ENCODE results near the gene MYLK3.

Gene MYLK3

DNA sequence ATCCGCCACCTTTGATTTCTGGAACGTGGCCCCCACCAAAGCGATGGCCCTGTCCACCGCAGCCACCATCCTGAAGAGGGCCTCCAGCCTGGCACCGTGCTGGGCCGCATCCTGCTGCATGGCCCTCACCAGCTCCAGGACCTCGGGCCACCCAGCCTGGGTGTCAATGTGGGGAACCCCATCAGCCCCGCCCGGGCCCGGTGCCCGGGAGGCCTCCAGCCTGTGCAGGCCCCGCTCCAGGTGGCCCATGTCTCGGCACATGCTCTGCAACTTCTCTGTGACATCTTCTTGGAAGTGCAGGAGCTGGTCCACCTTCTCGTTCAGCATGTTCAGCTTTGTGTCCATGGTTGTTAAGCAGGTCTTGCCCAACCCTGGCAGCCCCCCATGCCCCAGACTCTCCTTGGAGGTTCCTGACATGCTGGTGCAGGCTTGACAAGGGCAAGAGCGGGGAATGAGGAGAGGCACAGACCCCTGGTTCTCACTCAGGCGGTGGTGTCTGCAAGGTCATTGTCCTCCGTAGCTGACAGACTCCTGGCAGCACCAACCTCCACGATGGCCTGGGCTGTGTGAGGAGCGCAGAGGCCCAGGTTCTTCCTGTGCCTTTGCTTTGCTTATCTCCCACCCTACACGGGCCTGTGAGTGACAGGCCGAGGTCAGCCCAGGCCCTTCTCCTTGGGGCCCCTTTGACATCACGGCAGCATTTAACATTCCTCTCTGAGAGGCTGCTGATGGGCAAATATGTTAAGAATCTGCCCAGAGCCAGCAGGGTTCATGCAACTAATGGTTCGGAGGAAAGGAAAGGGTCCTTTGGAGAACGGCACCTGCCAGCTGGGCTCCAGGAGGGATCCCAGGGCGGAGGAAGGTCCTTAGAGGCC lies at the start of gene MYLK3:
TSS of gene MYLK3 (minus strand) at position 568 of the 875 bp plus-strand sequence. CDS start at position 417, 151 bp downstream.
- H3K4me1 ChIP-seq (ENCODE audit: low read depth, poor library complexity, severe bottlenecking), result no peaks in the 10 kb centered on the region
- no peak within 1 kb of the TSS for H3K4me3 ChIP-seq (IDR thresholded peaks at IDR 0.05; ENCODE audit: insufficient read depth, low read depth, low read length)
- H3K79me2 ChIP-seq (ENCODE audit: insufficient read depth, low read depth), result no peaks in the 10 kb centered on the region
- TF ChIP-seq CTCF (conservative IDR thresholded peaks at IDR 0.05; ENCODE audit: low read depth, low read length), result no peak
- no peak within 1 kb of the TSS for H3K9ac ChIP-seq
- H2AFZ ChIP-seq (ENCODE audit: low read depth), result no peak within 1 kb of the TSS
- no peak within 1 kb of the TSS for H3K27ac ChIP-seq
- no peak within 1 kb of the TSS for H3K4me2 ChIP-seq
- no peaks in the 10 kb centered on the region for H3K27me3 ChIP-seq (ENCODE audit: insufficient read depth, low read depth)
- no peaks in the 10 kb centered on the region for H4K20me1 ChIP-seq (ENCODE audit: insufficient read depth)
- no peaks in the 10 kb centered on the region for H3K36me3 ChIP-seq (ENCODE audit: insufficient read depth)

- no peak for TF ChIP-seq CTCF (conservative IDR thresholded peaks at IDR 0.05; ENCODE audit: low read depth, low read length)
- H3K27ac ChIP-seq, result no peak overlapping the region
- no peak overlapping the region for H3K4me3 ChIP-seq (IDR thresholded peaks at IDR 0.05; ENCODE audit: insufficient read depth, low read depth, low read length)
- no peak overlapping the region for H2AFZ ChIP-seq (ENCODE audit: low read depth)
- H3K79me2 ChIP-seq (ENCODE audit: insufficient read depth, low read depth), result no peaks in the 10 kb centered on the region
- no peak overlapping the region for H3K4me2 ChIP-seq
- H4K20me1 ChIP-seq (ENCODE audit: insufficient read depth), result no peaks in the 10 kb centered on the region
- H3K27me3 ChIP-seq (ENCODE audit: insufficient read depth, low read depth), result no peaks in the 10 kb centered on the region
- H3K36me3 ChIP-seq (ENCODE audit: insufficient read depth), result no peaks in the 10 kb centered on the region
- peaks cover 8% of the 10 kb centered on the region for H3K4me1 ChIP-seq (ENCODE audit: low read depth, poor library complexity, severe bottlenecking)
- H3K9ac ChIP-seq, result no peak overlapping the region
These were observed 49.4 kb upstream of the MYLK3 start for GRCh38 chr16:46797501-46797900.

GRCh38 chr16:46796764-46797269 lies 48.7 kb upstream of the MYLK3 start:
- Histone ChIP-seq H3K36me3 (ENCODE audit: insufficient read depth) (no peaks in the 10 kb centered on the region), H3K79me2 (ENCODE audit: insufficient read depth, low read depth) (no peaks in the 10 kb centered on the region), H4K20me1 (ENCODE audit: insufficient read depth) (no peaks in the 10 kb centered on the region), H2AFZ (ENCODE audit: low read depth) (no peak overlapping the region), H3K27me3 (ENCODE audit: insufficient read depth, low read depth) (no peaks in the 10 kb centered on the region), H3K4me2 (no peak overlapping the region), H3K4me3 (IDR thresholded peaks at IDR 0.05; ENCODE audit: insufficient read depth, low read depth, low read length) (no peak overlapping the region), H3K9ac (no peak overlapping the region), H3K27ac (no peak overlapping the region), H3K4me1 (ENCODE audit: low read depth, poor library complexity, severe bottlenecking) (peaks cover 12% of the 10 kb centered on the region)
- TF ChIP-seq CTCF (conservative IDR thresholded peaks at IDR 0.05; ENCODE audit: low read depth, low read length), result no peak

DNA sequence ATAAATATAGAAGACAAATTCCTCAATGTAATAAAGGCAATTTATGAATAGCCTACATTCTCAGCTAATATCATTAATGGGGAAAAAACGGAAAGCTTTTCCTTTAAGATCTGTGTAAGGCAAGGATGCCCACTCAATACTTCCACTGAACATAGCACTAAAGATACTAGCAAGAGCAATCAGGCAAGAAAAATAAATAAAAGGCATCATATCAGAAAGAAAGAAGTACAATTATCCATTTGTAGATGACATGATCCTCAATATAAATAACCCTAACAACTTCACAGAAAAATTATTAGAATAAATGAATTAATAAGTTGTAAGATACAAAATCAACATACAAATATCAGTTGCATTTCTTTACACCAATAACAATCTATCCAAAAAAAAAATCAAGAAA lies 45.7 kb upstream of the MYLK3 start:
- Histone ChIP-seq H3K27me3 (ENCODE audit: insufficient read depth, low read depth) (no peaks in the 10 kb centered on the region), H3K27ac (no peak overlapping the region), H3K79me2 (ENCODE audit: insufficient read depth, low read depth) (no peaks in the 10 kb centered on the region), H4K20me1 (ENCODE audit: insufficient read depth) (no peaks in the 10 kb centered on the region), H3K4me3 (IDR thresholded peaks at IDR 0.05; ENCODE audit: insufficient read depth, low read depth, low read length) (no peak overlapping the region), H3K4me1 (ENCODE audit: low read depth, poor library complexity, severe bottlenecking) (peaks cover 23% of the 10 kb centered on the region), H3K36me3 (ENCODE audit: insufficient read depth) (no peaks in the 10 kb centered on the region), H3K9ac (no peak overlapping the region), H3K4me2 (no peak overlapping the region), H2AFZ (ENCODE audit: low read depth) (no peak overlapping the region)
- TF ChIP-seq CTCF (conservative IDR thresholded peaks at IDR 0.05; ENCODE audit: low read depth, low read length), result no peak
